CMK (cell line): ENCODE results near the gene INVS.
"Not testable (repeated sequence)": the region's sequence is repeated elsewhere in the genome, so short reads cannot be mapped to it uniquely, and the experiment has no call there.

ENCODE experiments used
- DNase-seq: peaks from one replicate; pipeline ENCODE4 v3.0.0-alpha.2; 2010; ENCODE audit warnings: low read depth

The INVS gene

DNA sequence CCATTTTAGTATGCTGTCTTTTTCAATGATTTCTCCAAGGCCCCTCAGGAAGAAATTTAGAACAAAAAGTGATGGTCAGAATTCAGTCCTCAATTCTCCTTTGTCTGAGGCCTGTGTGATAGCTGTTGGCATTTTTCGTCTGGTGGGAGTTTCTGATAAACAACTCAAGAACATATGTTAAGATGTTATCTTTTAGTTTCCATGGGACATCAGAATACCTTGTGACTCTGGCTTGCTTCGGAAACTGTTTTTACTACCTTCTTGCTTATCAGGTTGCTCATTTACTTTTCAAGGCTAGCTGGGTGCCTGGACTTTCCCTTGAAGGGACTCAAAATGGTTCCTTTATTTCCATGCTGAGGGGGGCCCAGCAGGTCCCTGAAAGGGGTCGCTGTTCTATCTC lies 97.2 kb downstream of the INVS start:
- no peak for DNase-seq

DNA sequence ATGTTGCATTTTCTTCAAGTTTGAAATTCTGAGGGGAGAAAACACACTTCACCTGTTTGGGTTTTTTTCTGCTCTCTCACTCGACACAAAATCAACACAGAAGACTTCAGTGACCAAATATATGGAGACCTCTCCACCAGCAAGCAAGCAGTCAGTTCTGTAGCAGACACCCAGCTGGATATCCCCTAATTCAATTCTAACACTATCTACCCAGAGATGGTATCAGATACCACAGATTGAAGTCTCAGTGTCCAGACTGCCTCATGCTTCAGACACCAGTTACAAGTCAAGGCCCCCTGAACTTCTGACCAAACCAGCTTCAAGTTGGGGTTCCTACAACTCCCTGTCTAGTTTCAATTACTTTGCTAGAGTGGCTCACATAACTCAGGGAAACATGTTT lies 97.8 kb downstream of the INVS start:
- no peak for DNase-seq

DNA sequence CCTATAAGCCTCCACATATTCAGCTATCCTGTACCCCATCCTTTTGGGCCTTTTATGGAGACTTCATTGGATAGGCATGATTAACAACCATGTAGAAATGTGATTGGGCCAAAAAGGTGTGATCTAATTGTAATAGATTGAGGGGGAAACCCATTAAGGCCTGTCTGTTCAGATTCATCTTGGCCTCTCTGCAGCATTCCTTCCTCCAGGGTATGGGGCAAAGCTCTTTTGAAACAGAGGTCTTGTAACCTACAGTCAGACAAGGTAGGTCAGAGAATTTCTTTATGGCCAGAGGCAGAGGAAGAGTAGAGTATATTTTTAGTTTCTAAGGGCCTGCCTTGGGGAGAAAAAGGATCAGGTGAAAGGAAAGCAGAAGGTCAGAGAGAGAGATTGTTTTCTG lies 98.5 kb downstream of the INVS start:
- DNase-seq = no peak

DNA sequence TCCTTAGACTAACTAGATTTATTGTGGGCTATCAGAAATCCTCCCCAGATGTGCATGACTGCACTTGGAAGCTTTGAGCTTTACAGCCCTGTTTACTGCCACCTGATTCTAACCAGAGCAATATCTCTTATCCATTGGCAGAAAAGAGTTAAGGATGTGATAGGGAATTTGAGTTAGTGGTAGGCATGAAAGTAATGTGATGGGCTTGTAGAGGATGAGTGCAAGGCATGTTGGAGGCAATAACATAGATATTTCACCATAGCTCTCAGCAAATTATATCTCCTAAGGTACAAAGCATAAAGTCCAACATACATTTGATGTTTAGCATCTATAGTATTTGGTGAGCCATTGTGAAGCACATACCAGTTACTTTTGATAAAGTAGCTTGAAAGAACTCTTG lies 103.8 kb downstream of the INVS start:
- no peak for DNase-seq

DNA sequence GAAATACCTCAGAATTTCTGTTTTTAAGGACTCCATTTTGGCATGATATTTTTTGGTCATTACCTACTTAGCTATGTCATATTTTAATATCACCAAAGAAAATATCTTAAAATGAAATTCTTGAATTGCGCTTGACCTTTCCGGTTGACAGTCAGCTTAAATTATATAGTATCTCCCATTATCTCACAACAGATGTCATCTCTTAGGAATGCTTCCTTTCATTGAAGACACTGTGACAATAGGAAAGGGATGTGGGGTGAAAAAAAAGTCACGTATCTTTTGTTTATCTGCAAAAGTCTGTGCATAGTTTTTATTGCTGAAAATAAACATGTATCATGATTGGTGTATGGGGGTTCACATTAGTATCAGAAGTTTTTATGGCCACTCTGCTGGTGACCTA lies 105.8 kb downstream of the INVS start:
- no peak for DNase-seq

DNA sequence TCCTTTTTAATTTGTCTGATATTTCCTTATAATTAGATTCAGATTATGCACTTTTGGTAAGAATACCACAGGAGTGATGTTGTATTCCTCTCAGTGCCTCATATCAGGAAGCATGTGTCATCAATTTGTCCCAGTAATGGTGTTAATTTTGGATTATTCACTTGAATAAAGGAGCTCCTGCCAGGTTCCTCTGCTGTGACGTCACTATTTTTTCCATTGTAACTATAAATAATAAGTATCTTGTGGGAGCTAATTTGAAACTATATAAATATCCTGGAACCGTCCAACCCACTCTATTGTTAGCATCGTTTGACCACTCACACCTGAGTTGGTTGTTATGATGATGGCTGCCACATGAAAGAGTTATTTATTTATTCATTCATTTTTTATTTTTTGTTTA lies 107.9 kb downstream of the INVS start:
- DNase-seq = no peak

DNA sequence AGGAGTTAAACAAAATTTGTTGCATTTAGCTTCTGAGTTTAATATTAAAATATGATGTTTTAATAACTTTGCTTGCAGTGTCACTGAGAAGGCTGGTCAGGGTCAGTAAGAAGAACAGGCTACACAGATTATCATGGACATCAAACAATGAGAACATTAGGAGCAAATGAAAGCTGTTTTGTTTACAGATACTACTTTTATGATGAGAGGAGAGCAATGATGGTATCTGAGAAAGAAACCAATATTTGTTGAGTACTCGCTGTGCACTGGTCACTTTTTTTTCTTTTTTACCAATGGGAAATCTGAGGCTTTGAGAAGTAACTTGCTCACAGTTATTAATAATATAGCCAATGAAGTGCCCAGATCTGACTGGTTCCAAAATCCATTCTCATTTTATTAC lies 109.6 kb downstream of the INVS start:
- DNase-seq = no peak

DNA sequence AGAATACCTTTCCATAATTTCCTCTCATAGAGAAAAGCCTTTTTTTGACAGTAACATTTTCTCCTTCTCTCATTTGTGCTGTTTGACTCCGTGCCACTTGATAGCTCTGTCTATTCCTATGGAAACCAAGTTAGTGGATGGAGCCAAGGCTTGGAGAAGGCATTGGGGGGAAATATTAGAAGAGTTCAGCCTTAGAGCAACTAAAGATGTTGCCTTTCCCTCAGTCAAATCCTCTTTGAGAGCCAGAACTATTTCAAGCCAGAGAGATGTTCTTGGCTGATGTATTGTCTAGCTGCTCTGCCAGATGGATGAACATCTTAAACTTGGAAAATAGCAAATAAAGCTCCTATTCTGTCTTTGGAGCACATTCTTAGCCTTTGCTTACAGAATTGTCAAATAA lies 112.4 kb downstream of the INVS start:
- no peak for DNase-seq

DNA sequence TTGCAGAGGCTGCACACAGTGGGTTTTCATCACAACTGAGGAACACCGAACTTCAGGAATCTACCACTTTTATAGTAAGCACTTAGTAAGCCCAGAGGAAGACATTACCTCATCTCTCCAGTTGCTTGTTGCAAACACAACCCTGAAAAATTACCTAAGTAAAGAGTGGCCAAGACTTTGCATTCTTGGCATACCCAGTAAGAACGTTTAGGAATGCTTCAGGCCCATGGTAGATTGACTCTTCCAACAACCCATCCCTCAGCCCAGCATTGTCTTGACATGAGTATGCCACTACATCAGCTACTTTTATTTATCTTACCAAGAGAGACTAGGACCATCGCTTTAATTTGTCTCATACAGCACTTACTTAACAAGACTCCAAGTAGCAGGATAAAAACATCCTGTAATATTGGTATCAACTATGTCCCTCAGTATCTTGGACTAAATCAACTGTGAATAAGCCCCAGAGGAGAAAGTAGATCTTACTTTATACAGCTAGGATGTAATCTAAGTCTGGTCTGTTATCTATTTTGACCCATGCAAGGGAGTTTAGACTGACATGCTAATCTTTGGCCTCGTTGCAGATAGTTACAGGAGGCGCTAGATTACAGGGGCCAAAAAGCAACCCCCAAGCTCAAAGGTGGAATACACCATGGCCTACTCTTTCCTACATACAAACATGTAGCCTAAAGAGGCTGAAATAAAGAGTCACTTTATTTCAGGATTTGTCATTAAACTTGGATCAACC lies 114.9 kb downstream of the INVS start:
- no peak for DNase-seq

DNA sequence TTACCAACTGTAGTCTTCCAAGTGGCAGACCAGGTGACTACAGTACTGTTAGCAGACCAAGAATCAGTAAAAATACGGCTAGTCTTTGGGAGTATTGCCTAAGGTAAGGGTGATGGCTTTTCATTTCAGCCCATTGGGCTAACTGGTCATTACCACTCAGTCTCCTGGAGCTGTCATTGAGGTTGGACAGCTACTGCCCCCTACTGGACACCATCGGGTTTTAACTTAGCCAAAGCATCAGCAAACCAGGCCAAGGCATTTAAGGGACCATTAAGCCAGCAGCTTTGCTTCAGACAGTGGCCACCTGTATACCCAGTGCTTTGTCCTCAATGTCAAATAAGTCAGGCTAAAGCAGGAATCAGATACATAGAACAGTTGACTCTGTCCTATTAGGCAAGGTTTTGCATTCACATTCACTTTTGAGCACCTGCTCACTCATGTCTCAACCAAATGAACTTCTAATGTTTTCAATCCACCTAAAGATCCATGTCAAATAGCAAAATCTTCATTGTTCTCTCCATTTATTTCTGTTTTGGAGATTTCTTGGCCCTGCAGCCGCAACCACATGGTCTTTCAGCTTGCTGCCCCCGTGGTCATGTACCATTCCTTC lies 117.2 kb downstream of the INVS start:
- peak; percentile 51 for DNase-seq

DNA sequence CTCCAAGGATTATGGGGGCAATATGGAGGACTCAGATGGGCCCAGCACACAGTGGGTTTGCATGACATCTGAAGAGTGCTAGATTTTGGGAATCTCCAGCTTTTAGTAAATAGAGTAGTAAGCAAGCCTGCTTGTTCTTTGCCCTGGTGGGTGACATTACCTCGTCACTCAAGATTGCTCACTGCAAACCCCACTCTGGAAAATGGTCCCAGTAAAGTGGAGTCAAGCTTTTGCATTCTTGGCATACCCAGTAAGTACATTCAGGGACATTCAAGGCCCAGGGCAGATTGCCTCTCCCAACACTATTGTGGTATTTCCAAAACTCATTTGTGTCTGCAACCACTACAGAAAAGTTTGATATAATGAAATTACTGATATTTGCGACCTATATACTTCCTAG lies 118.5 kb downstream of the INVS start:
- no peak for DNase-seq

DNA sequence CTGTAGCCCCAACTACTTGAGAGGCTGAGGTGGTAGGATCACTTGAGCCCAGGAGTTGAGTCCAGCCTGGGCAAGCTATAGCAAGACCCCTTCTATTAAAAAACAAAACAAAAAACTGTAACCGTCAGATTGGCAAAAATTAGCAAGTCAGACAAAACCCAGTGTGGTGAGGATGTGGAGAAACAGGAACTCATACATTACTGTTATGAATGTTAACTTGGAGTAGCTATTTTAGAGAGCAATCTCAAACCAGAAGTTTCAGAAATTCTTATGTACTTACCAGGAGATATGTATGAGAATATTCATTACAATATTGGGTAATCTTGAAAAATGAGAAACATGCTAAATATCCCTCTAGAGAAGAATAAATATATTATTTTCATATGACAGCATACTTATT lies 120.3 kb downstream of the INVS start:
- no peak for DNase-seq

DNA sequence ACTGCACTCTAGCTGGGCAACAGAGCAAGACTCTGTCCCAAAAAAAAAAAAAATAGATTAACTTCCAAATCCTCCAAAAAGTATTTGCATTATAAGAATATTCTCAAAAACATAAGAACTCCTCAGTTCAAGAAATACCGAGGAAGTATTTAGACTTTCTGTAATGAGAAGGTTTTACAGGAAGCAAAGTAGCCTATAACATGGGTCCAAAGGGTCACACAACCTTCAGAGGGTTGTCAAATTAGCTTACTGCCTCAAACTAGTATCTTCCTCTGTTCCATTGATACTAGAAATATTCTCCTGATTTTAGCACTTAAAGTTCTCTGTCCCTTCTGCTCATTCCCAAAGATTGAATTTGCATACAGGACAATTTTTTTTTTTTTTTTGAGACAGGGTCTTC lies 121.9 kb downstream of the INVS start:
- no peak for DNase-seq

DNA sequence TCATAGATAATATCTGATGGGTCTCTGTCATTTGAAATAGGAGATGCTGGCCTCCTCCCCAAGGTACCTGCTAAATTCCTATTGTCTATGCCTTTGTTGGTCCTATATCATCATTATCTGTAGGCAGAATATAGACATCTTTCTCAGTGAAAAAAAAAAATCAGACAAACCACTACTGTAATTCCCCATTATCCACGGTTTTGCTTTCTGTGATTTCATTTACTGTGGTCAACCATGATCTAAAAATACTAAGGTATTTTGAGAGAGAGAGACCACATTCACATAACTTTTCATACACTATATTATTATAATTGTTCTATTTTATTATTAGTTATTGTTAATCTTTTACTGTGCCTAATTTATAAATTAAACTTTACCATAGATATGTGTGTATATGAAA lies 122.5 kb downstream of the INVS start:
- DNase-seq = no peak

DNA sequence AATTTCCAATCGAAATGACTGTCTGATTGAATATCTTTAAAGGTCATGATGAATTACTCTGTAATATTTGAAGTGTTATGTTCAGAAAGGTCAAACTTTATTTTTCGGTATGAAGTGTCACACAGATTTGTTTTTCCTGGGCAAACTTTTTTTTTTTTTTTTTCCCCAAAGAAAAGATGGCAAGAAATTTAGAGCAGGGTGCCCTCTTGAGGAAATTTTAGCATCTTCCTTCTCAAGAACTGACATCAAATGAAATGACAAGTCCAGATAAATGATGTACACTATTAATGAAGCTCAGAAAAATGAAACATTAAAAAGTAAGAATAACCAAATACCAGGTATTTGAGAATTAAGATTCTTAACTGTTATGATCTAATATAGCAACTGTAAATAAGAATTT lies 123.6 kb downstream of the INVS start:
- DNase-seq = no peak

DNA sequence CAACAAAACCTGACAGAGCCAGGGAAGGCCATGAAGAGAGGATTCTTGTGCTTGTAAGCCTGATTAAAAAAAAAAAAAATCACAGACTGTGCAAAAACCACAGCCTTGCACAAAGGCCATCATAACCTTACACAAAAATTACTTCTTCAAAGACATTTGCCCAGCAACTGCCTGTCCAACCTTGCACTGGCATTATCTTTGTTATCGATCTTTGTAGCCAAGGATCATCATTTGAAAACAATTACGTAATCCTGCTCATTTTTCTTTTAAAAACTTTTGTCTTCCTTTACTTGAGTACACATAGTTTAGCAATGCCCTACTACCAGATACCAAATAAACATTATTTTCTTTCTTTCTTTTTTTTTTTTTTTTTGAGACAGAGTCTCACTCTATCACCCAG lies 128.6 kb downstream of the INVS start:
- DNase-seq = no peak

DNA sequence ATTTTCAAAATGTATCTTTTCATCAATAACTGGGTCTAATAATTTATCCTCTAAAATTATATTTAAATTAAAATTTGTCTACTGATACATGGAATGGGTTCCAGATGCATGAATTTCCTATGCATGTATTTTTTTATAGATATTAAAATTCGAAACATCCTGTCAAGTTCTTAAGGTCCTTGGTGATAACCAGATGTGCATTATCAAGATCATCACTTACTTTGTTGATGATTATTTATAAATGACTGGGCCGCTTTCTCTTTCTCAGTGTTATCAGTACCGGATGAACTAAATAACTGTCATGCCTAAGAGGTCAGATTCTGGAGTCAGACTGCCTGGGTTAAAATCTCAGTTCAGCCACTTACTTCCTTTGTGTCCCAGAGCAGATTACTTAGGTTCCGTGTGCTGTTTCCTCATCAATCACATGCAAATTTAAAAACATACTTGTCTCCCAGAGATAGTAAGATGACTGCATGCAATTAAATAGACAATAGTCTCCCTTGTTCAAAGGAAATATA lies 129.4 kb downstream of the INVS start:
- no peak for DNase-seq

DNA sequence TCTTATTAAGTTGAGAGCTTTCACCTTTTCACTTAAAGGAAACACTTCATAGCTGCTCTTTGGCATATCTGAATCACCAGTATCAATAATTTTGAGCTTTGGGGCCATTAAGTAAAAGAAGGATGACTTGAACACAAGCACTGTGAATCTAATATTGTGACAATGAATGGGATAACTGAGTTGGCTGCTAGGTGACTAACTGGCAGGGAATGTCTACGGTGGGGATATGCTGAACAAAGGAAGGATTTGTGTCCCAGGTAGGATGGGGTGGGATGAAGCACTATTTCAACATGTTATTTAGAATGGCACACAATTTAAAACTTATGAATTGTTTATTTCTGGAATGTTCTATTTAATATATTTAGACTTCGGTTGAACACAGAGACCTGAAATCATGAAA lies 130.1 kb downstream of the INVS start:
- no peak for DNase-seq

DNA sequence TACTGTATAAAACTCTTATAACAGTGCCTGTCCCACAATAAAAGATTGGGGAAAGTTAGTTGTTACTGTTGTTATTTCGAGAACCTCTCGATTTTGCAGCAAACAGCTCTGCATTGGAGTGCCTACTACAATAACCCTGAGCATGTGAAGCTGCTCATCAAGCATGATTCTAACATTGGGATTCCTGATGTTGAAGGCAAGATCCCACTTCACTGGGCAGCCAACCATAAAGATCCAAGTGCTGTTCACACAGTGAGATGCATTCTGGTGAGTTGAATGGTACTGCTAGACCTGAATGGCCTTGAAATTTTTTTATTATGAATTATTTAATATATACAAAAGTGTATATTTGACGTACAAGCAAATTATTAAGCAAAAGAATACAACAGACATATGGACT lies 130.5 kb downstream of the INVS start:
- no peak for DNase-seq

DNA sequence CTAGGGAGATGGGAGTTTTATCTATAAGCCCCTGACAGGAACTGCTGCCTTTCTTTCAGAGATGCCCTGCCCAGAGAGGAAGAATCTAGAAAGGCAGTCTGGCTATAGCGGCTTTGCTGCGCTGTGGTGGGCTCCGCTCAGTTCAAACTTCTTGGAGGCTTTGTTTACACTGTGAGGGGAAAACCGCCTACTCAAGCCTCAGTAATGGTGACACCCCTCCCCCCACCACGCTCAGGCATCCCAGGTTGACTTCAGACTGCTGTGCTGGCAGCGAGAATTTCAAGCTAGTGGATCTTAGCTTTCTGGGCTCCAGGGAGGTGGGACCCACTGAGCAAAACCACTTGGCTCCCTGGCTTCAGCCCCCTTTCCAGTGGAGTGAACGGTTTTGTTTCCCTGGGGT lies 137.9 kb downstream of the INVS start:
- DNase-seq = not testable (repeated sequence)

DNA sequence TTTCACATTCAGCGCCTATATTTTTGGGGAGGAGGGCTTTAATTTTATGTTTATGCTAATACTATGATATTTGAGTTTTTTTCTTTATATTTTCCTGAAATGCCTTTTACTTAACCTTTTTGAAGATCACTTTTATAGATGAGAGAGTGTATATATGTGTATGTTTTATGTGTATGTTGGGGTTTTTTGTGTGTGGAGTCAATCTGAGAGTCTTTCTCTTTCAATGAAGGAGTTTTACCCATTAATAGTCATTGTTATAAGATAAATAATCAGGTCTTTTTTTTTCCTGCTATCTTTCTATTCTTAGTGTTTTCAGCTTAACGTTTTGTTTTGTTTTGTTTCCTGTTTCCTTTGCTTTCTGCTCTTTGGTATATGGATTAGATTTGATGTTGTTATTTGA lies 141.5 kb downstream of the INVS start:
- DNase-seq = no peak

DNA sequence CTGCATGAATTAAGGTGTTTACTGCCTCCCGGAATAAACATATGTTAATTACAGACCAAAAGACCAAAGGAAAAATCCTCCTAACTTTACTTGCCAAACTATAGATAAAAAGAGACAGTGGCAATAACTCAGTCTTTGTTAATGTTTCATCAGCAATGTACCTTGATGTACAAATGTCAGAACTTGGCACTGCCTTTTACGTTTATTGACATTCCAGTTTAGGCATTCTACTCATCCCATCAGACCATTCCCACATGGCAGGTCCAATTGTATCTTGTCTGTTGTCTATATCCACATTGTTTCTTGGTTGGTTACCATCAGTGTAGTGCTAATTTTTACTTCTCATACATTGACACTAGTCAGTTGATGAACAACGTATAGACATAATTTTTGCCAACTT lies 168.2 kb downstream of the INVS start:
- DNase-seq = no peak

DNA sequence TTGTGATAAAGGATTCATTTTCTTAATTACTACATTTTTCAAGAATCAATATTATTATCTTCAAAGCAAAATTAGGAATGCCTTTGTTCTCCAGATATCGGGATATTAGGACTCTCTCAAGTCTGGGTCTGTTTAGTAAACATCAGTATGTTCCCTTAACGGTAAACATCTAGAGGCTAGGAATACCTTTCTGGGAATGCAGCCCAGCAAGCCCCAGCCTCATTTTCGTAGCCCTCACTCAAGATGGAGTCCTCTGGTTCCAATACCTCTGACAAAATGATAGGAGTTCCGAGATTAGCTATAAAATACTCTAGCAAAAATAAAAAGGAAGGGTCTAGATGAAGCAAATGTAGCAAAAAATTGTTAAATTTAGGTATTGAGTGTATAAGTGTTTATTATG lies 169.2 kb downstream of the INVS start:
- no peak for DNase-seq

DNA sequence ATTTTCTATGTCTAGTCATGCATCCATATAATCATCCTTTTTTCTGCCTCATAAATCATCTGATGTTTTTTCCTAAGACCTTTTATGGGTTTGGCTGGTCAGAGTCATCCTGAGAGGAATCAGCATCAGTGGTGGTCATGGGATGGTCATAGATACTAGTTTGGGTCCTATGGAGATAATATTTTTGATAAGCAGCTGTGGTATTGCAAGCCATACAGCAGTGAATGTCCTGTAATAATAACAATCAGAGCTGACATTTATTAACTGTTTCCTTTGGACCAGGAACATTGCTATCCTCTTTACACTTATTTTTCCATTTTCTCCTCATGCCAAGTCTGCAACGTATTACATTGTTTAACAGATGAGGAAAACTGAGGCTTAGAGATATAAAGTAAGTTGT lies 170.6 kb downstream of the INVS start:
- no peak for DNase-seq
